GOT3 (cell line): ENCODE measurements around the gene TMEM156.

ENCODE experiments used
- DNase-seq: peaks from one replicate; lab custom pipeline; 2025; ENCODE audit warnings: mixed read lengths; lab: John Stamatoyannopoulos, UW

Gene TMEM156

DNA sequence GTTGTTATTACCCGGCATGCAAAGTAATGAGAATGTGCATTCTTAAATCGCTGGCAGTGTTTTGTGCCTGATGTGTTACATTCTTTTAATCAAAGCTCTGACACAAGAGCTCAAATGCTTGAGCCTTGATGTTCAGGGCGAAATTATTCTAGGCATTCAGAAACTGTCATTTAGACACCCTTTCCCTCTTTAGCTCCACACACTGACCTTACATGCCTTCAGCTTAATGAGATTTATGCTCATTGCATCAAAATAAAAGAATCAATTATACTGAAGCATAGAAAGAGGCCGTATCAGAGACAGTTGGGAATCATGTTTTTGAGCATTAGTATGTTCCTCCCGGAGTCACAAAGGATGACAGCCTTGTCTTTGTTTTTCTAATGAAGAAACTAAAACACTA, 107.9 kb downstream of the TMEM156 start:
- no peak for DNase-seq

DNA sequence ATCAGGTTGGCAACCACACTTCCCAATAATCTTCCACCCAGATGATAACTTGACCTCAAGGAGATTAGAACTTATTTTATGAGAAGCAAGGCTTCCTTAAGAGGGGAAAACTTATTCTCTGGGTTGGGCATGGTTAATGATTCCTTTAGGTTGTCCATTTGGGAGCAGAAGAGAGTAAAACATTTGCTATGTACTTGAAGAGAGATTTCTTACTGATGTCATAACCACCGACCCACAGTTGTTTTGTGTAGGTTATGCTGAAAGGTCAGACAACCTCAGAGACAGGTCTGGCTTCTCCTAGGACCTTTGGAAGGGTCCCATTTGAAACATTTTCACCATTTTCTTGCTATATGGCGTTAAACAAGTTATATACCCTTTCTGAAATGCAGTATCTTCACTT, 108.5 kb downstream of the TMEM156 start:
- DNase-seq, result no peak

DNA sequence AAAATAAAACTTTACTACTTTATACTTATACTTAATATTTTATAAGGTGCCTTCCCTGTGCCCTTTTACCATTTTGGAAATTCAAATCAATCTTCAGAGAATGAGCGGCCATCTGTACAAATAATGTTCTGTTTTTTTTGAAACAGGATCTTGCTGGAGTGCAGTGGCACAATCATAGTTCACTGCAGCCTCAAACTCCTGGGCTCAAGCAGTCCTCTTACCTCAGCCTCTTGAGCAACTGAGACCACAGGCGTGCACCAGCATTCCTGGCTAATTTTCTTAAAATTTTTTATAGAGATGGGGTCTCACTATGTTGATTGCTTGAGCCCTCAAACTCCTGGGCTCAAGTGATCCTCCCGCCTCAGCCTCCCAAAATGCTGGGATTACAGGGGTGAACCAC, 111.1 kb downstream of the TMEM156 start:
- no peak for DNase-seq

DNA sequence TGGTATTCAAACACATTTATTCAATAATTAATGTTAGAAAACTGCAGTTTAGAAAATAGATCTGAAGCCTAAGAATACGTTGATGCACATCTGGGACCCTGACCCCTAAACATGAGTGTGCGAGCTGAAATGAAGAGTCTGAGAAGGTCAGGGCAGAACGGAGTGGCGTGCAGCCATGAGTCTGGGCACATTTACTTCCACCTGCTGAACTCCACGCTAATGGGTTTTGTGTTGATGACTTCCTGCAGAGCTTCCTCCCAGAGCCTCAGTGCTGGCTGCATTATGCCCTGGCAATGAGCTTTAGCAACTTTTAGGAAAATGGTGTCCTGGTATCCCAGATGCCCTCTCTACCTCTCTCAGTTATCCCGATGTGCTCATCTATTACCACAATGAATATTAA, 111.5 kb downstream of the TMEM156 start:
- DNase-seq, result no peak

DNA sequence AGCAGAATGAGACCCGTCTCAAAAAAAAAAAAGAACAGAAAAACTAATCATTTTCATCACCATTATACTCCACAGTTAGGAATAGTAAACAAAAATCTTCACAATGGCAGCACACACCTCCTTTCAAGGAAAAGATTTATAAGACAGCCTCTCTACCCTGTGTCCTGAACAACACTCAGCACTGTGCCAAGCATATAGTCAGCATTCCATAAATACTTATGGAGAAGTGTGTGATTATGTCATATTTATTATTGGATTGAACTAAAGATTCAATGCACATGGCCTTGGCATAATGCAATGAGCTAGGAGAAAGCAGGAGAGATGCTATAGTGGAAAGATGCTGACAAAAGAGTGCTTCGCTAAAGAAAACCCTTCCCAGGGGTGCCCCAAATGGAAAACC, 112.0 kb downstream of the TMEM156 start:
- no peak for DNase-seq

DNA sequence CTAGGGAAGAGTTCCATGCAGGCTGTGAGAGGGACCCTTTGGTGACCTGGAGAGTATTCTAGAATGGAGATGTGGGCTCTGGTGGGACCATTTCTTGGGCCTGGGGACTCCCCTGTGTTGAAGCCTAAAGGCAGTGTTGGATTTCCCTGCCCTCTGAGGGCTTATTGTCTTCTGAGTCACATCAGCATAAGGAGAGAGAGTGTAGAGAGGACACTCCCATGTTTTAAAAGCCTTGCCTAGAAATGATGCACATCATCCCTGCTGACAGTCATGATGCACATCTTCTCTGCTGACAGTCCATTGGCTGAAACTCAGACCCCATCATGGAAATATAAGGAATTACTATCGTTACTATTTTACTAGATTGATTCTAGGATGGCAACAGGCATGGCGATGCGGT, 112.7 kb downstream of the TMEM156 start:
- DNase-seq, result no peak

DNA sequence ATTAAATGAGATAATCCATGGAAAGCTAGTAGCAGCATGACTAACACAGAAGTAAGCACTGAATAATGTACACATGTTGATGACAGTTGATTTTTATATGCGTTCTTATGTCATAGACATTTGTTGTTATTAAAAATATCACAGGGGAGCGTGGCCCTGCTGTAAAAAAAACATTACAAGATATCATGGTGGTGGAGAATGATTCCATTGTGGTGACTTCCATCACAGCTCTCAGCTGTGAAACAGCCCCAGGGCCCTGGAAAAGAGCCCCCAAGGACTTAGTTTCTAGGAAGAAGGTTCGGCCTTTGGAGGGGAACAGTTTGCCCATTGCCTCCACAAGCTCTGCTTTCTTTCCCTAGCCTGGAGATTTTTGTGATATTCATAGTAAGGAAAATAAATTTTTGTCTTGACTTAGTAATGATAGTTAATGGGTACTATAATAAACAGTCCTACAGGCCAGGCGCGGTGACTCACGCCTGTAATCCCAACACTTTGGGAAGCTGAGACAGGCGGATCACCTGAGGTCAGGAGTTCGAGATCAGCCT, 114.7 kb downstream of the TMEM156 start:
- DNase-seq, result no peak
